H1 (cell line): ENCODE results near the gene PAQR4. TPM values are rescaled to one million over a fixed set of nuclear protein-coding genes. Genes with fewer than 3 reads are reported as not detected.
A peak's percentile ranks its signal among the peaks of the same experiment; 100 is the strongest.

Source experiments
- CHD1 ChIP-seq: IDR thresholded peaks from 2 replicates; pipeline ENCODE4 v1.6.1; 2012; ENCODE audit warnings: low read depth, low read length, improper control_type of control experiment
- CHD2 ChIP-seq: IDR thresholded peaks from 2 replicates; pipeline ENCODE4 v1.6.1; 2012; ENCODE audit warnings: low read length, improper control_type of control experiment
- CREB1 ChIP-seq: IDR thresholded peaks from 2 replicates; pipeline ENCODE4 v1.6.1; 2012; ENCODE audit warnings: inconsistent platforms
- EP300 ChIP-seq, 2 experiments: IDR thresholded peaks; 1 replicate in 1 of 2; 2 replicates in 1 of 2; pipeline ENCODE4 v1.6.1; 2011 to 2012; ENCODE audit warnings: low read depth in 2 of 2, low read length in 2 of 2, mild to moderate bottlenecking in 2 of 2, borderline replicate concordance in 1 of 2, inconsistent platforms in 1 of 2, moderate library complexity in 1 of 2
- HDAC6 ChIP-seq: IDR thresholded peaks from one replicate; pipeline ENCODE4 v1.7.1; 2012; ENCODE audit warnings: low read depth, mild to moderate bottlenecking, inconsistent platforms, low read length, moderate library complexity
- NRF1 ChIP-seq: IDR thresholded peaks from 2 replicates; pipeline ENCODE4 v1.6.1; 2011; ENCODE audit warnings: mild to moderate bottlenecking, low read depth, low read length, improper control_type of control experiment
- POLR2AphosphoS5 ChIP-seq: IDR thresholded peaks from 2 replicates; pipeline ENCODE4 v1.6.1; 2011; ENCODE audit warnings: low read depth, low read length
- RNF2 ChIP-seq: fragments of 200-900, 300-1000 bp; sonication (generic); IDR thresholded peaks from 2 replicates; pipeline ENCODE4 v1.7.1; 2016; ENCODE audit warnings: borderline replicate concordance, low read depth, mild to moderate bottlenecking, antibody characterized with exemption, low read length; ENCODE audit not compliant: poor library complexity, severe bottlenecking; ENCODE audit errors: missing control alignments
- RXRA ChIP-seq: IDR thresholded peaks from 2 replicates; pipeline ENCODE4 v1.6.1; 2011; ENCODE audit warnings: low read depth, mild to moderate bottlenecking, low read length, moderate library complexity; ENCODE audit not compliant: insufficient read depth
- SAP30 ChIP-seq: fragments of 300-600 bp; sonication (generic); IDR thresholded peaks from 2 replicates; pipeline ENCODE4 v1.7.1; 2012; ENCODE audit warnings: low read length, moderate library complexity, mild to moderate bottlenecking, inconsistent platforms; ENCODE audit not compliant: insufficient read depth, insufficient replicate concordance
- SIX5 ChIP-seq: IDR thresholded peaks from 2 replicates; pipeline ENCODE4 v1.6.1; 2011; ENCODE audit warnings: mild to moderate bottlenecking, low read depth, low read length
- SP1 ChIP-seq: IDR thresholded peaks from 2 replicates; pipeline ENCODE4 v1.6.1; 2011; ENCODE audit warnings: low read depth, low read length
- SP2 ChIP-seq: IDR thresholded peaks from 2 replicates; pipeline ENCODE4 v1.6.1; 2012; ENCODE audit warnings: mild to moderate bottlenecking, low read length, inconsistent platforms
- TAF7 ChIP-seq: optimal IDR thresholded peaks from 2 replicates; pipeline ENCODE3; 2011; ENCODE audit warnings: low read depth, mild to moderate bottlenecking, inconsistent platforms, low read length, moderate library complexity, borderline replicate concordance
- TCF12 ChIP-seq: IDR thresholded peaks from 2 replicates; pipeline ENCODE4 v1.6.1; 2011; ENCODE audit warnings: low read depth, mild to moderate bottlenecking, low read length
- polyA plus RNA-seq, 7 experiments: library from polyadenylated mRNA; depleted of rRNA in 3 of 7; stranded (reverse) in 5 of 7; unstranded in 2 of 7; fragments of >200 nt in 5 of 7; fragments of 200-250 nt in 2 of 7; gene quantifications; 1 replicate in 5 of 7; 2 replicates in 1 of 7; 4 replicates in 1 of 7; pipeline versions ENCODE4 v1.2.1 to v1.2.3, GENCODE V29; 2011 to 2013; ENCODE audit warnings: missing spikeins in 2 of 7, mixed read lengths in 2 of 7
- total RNA-seq: library from RNA; stranded (reverse); fragmentation: NEBNext Ultra II Directional; extraction: Animal tissue kit (Norgen Biotek cat#: 25700); gene quantifications from 2 replicates; pipeline ENCODE4 v1.2.1, GENCODE V29; 2021
- TF ChIP-seq, protein P1 (sequence below), 3 experiments: IDR thresholded peaks; 1 replicate in 2 of 3; 2 replicates in 1 of 3; pipeline versions ENCODE4 v1.5.1 to v1.6.1; 2011; ENCODE audit warnings: low read length in 3 of 3, mild to moderate bottlenecking in 3 of 3, inconsistent platforms in 2 of 3, low read depth in 1 of 3, moderate library complexity in 1 of 3; ENCODE audit not compliant: insufficient read depth in 1 of 3; ENCODE audit errors: control extremely low read depth in 1 of 3
- TF ChIP-seq, protein P2 (sequence below): IDR thresholded peaks from 2 replicates; pipeline ENCODE4 v1.6.1; 2012; ENCODE audit warnings: inconsistent platforms

Gene PAQR4
- total and polyA plus RNA-seq, 2 of the 8 experiments (the other 6 are each of a cell fraction or from before 2014, with no cell fraction given): 28.2 to 34.6 TPM

DNA sequence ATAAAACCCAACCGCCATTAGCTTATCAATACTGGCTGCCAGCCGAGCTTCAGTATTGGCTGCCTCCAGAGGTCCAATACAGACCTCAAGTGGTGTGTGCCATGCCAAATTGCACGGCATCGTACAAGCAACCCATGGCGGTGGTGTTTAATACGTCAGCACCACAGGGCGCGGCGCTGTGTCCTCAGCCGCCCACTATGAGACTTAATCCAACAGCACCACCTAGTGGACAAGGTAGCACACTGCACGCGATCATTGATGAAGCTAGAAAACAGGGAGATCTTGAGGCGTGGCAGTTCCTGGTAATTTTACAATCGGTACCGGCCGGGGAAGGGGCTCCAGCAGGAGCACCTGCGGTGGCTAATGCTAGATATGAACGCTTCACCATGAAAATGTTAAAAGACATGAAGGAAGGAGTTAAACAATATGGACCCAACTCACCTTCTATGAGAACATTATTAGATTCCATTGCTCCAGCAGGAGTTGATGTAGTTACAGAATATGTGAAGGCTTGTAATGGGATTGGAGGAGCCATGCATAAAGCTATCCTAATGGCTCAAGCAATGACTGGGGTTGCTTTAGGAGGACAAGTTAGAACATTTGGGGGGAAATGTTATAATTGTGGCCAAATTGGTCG, 42.0 kb upstream of the PAQR4 start (continued):
- TF ChIP-seq SAP30 (no peak), HDAC6 (no peak), CHD2 (no peak), SP2 (no peak), POLR2AphosphoS5 (no peak), RNF2 (no peak), TCF12 (no peak), SIX5 (no peak), TAF7 (no peak), RXRA (no peak), SP1 (no peak), NRF1 (no peak), EP300 (IDR thresholded peaks at IDR 0.05; ENCODE audit: borderline replicate concordance in 1 of 2, low read depth in 2 of 2, low read length in 2 of 2) (no peak), CREB1 (peak; percentile 90), CHD1 (no peak)
- TF ChIP-seq, protein P1, sequence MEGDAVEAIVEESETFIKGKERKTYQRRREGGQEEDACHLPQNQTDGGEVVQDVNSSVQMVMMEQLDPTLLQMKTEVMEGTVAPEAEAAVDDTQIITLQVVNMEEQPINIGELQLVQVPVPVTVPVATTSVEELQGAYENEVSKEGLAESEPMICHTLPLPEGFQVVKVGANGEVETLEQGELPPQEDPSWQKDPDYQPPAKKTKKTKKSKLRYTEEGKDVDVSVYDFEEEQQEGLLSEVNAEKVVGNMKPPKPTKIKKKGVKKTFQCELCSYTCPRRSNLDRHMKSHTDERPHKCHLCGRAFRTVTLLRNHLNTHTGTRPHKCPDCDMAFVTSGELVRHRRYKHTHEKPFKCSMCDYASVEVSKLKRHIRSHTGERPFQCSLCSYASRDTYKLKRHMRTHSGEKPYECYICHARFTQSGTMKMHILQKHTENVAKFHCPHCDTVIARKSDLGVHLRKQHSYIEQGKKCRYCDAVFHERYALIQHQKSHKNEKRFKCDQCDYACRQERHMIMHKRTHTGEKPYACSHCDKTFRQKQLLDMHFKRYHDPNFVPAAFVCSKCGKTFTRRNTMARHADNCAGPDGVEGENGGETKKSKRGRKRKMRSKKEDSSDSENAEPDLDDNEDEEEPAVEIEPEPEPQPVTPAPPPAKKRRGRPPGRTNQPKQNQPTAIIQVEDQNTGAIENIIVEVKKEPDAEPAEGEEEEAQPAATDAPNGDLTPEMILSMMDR (IDR thresholded peaks at IDR 0.05; ENCODE audit: control extremely low read depth in 1 of 3, insufficient read depth in 1 of 3, low read depth in 1 of 3, low read length in 3 of 3): peak; percentile 83 to 97 (median 96)
- TF ChIP-seq, protein P2, sequence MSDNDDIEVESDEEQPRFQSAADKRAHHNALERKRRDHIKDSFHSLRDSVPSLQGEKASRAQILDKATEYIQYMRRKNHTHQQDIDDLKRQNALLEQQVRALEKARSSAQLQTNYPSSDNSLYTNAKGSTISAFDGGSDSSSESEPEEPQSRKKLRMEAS: peak; percentile 81
